Activated CD8-positive, alpha-beta memory T cell treated with anti-CD3 and anti-CD28 coated beads, Interleukin-2, amount 50 U/mL, for 24 hours (primary cell): ENCODE measurements around the gene TNFRSF12A.

Experiments
- DNase-seq: peaks from one replicate; pipeline ENCODE4 v3.0.0-alpha.2; 2020; ENCODE audit errors: extremely low read depth

TNFRSF12A gene

GRCh38 chr16:2986623-2987188 lies 33.5 kb upstream of the TNFRSF12A start:
- no peak for DNase-seq

- DNase-seq: no peak
These were observed 32.9 kb upstream of the TNFRSF12A start for GRCh38 chr16:2987286-2987685.

GRCh38 chr16:2987833-2988232 lies 32.3 kb upstream of the TNFRSF12A start:
- DNase-seq: no peak

- DNase-seq: no peak
These were observed 31.5 kb upstream of the TNFRSF12A start for GRCh38 chr16:2988590-2989099.

- DNase-seq: no peak
These were observed 29.3 kb upstream of the TNFRSF12A start for GRCh38 chr16:2990891-2991290.

DNA sequence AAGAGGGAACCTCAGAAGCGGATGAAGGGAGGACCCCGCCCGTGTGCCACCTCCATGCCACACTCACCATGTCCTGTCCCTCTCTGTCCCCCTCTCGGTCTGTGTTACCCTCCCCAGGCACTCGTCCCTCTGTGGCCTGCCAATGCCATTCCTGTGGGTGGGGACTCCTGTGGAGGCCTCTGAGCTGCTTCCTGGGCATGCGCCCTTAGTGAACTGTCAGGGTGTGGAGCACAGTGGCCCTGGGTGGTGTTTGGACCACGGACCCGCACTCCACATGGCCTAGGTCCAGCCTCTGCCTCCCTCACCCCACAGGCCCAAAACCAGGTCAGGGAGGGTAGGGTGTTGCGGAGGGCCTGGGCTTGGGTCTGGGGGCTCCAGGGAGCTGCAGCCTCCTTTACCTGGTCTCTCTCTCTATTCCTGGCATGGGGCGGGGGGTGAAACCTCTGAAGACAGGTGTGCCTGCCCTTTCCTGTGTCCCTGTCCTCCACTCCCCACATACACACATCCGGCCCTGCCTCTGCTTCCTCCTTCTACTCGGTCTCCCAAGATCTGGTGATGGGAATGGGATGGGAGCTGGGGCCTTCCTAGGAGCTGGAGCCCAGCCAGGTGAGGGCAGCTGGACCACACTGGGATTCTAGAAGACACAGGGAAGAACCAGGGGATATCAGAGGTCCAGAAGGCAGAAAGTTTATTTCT lies 28.5 kb upstream of the TNFRSF12A start:
- DNase-seq: no peak

GRCh38 chr16:2992383-2993081 lies 27.6 kb upstream of the TNFRSF12A start:
- no peak for DNase-seq

DNA sequence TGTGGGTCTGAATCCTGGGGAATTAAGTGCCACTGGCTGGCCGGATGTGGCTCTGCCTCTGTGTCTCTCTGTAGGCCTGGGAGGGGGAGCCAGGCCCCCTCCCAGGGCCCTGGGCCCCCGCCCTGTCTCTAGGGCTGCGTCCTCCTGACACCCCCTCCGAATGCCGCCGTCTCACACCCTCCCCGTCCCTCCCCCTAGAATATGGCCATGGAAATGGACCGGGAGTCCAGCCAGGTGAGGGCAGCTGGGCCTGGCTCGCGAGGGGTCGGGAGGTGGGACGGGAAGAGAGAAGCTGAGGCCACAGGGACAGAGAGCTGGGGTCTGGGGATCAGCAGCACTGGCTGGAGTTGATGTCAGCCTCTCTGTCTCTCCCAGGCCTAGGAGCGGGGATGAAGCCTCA lies 23.9 kb upstream of the TNFRSF12A start:
- no peak for DNase-seq

GRCh38 chr16:2999929-3000328 lies 20.2 kb upstream of the TNFRSF12A start:
- no peak for DNase-seq

- no peak for DNase-seq
These were observed 19.6 kb upstream of the TNFRSF12A start for GRCh38 chr16:3000540-3000939.

DNA sequence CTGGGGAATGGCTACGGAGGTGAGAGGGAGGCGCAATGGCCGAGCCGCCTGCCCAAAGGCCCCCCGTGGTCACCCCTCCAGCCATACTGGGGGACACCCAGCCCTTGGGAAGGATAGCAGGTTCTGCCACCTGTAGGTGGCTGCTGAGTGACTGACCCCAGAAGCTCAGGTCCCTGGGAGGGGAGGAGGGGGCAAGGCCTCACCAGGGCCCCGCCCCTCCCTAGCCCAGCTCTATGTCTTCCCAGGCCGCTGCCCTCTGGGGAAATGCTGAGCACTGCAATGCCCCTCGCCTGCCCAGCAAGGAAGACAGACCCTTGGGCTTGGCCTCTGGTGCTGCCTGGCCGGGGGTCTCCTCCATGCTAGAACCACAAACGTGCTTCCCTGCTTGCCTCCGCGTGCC lies 18.9 kb upstream of the TNFRSF12A start:
- DNase-seq: no peak

- peak; percentile 93 for DNase-seq
These were observed 16.4 kb upstream of the TNFRSF12A start for GRCh38 chr16:3003582-3004270.

GRCh38 chr16:3004319-3004718 lies 15.8 kb upstream of the TNFRSF12A start:
- DNase-seq: no peak

GRCh38 chr16:3004781-3005284 lies 15.3 kb upstream of the TNFRSF12A start:
- DNase-seq: no peak

GRCh38 chr16:3007059-3007956 lies 12.9 kb upstream of the TNFRSF12A start:
- DNase-seq: no peak

- no peak for DNase-seq
These were observed 12.0 kb upstream of the TNFRSF12A start for GRCh38 chr16:3007957-3008689.

GRCh38 chr16:3008690-3009037 lies 11.5 kb upstream of the TNFRSF12A start:
- no peak for DNase-seq

- DNase-seq: no peak
These were observed 10.4 kb upstream of the TNFRSF12A start for GRCh38 chr16:3009568-3010390.

GRCh38 chr16:3010510-3010909 lies 9.7 kb upstream of the TNFRSF12A start:
- DNase-seq: no peak

DNA sequence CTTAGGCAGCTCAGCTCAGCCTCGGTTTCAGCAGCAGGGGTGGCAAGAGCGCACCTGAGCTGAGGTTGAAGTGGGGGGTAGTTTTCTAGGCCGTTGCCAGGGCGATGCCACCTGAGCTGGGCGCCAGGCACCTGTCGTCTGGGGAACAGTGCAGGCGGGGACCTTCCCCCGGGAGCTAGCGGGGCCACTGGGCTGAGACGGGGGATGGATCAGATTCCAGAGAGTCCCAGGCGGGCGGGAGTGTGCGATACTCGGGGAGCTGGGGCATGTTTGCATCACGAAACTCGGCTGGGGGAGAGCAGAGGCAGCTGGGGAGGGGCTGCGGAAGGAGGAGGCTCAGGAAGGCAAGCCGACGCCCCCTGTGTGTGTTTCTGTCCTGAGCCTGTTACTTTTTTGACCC lies 7.9 kb upstream of the TNFRSF12A start:
- DNase-seq: no peak
